ENCODE measurements around the gene MPDZ.

Gene MPDZ

DNA sequence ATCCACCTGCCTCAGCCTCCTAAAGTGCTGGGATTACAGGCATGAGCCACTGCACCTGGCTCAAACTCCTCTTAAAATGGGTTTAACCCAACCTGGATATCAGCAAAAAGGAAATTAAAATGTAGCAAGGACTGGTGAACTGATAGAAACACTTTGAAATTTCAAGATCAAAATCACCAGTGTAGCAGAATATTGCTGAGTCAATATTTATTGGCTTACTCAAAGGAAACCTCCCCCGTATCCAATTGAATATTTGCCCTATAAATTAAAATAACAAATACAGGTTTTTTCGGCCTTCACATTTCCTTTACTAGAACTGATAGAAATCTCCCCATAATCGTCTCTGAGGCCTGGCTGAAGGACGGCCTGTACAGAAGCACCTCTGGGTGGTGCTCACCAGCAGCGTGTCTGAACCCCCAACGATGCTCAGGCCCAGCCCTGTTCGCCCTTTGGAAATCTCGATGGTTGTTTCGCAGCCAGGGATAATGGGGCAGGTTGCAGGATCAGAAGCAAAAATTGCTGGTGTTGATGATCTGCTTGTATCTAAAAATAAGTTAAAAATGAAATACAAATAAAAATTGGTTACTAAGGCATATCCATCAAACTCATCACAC, 156.6 kb downstream of the MPDZ start:
- no peak for DNase-seq
- CTCF ChIA-PET, result no interaction called here
- H3K27me3 Mint-ChIP-seq, result no peaks in the 10 kb centered on the region
- no peaks in the 10 kb centered on the region for H3K4me1 Mint-ChIP-seq
- H3K4me3 Mint-ChIP-seq, result no peak overlapping the region
- no peak overlapping the region for H3K27ac Mint-ChIP-seq
- no peaks in the 10 kb centered on the region for H3K36me3 Mint-ChIP-seq
- peaks cover 6% of the 10 kb centered on the region for H3K9me3 Mint-ChIP-seq

GRCh38 chr9:13118313-13118712, 161.2 kb downstream of the MPDZ start:
- H3K9me3 Mint-ChIP-seq, result peaks cover 4% of the 10 kb centered on the region
- no peaks in the 10 kb centered on the region for H3K4me1 Mint-ChIP-seq
- no peak overlapping the region for H3K27ac Mint-ChIP-seq
- H3K27me3 Mint-ChIP-seq, result no peaks in the 10 kb centered on the region
- H3K4me3 Mint-ChIP-seq, result no peak overlapping the region
- no peaks in the 10 kb centered on the region for H3K36me3 Mint-ChIP-seq
- DNase-seq, result no peak
- CTCF ChIA-PET, result no interaction called here

DNA sequence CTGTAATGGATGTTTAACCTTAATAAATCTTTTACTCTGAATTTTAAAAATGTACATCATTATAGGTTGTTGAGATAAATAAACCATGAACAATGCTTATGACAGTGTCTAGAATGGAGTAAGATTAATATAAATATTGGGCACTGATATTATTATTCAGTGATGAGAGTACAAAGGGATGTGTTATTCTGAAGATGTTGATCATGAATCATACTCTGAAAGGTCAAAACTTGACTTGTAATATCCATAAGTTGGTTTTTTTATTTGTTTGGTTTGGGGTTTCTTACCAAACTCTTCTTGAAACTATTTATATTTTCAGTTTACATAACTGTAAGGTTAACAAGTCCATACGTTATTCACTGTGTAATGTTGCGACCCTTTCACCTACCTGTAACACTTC, 163.2 kb downstream of the MPDZ start:
- Mint-ChIP-seq H3K9me3 (no peaks in the 10 kb centered on the region), H3K36me3 (no peaks in the 10 kb centered on the region), H3K27ac (no peak overlapping the region), H3K27me3 (no peaks in the 10 kb centered on the region), H3K4me1 (no peaks in the 10 kb centered on the region), H3K4me3 (no peak overlapping the region)
- CTCF ChIA-PET, result no interaction called here
- DNase-seq, result no peak

DNA sequence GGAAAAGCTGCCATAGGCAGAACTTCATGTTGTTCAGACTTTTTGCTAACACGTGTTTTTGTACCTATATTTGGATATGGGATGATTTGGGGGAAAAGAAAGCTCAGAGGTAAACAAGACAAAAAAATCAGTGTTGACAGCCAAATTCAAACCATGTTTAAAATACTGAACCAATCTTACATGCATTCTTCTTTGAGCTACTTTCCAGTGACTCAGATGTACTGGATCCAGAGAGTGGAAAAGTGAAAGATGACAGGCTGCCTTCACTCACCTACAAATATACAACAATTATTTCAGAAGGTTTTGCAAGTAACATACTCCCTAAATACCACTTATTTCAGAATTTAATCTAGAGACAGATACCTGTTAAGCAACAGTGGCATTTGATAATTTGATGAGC, 165.7 kb downstream of the MPDZ start:
- no peak for DNase-seq
- no peak overlapping the region for H3K4me3 Mint-ChIP-seq
- H3K9me3 Mint-ChIP-seq, result peaks cover 3% of the 10 kb centered on the region
- H3K36me3 Mint-ChIP-seq, result no peaks in the 10 kb centered on the region
- H3K4me1 Mint-ChIP-seq, result no peaks in the 10 kb centered on the region
- no peak overlapping the region for H3K27ac Mint-ChIP-seq
- CTCF ChIA-PET, result no interaction called here
- H3K27me3 Mint-ChIP-seq, result no peaks in the 10 kb centered on the region

GRCh38 chr9:13113216-13113615, 166.3 kb downstream of the MPDZ start:
- Mint-ChIP-seq H3K4me1 (no peaks in the 10 kb centered on the region), H3K27me3 (no peaks in the 10 kb centered on the region), H3K27ac (no peak overlapping the region), H3K36me3 (no peaks in the 10 kb centered on the region), H3K9me3 (peaks cover 3% of the 10 kb centered on the region), H3K4me3 (no peak overlapping the region)
- DNase-seq, result no peak
- CTCF ChIA-PET, result no interaction called here

- Mint-ChIP-seq H3K4me3 (no peak overlapping the region), H3K27ac (no peak overlapping the region), H3K9me3 (peaks cover 5% of the 10 kb centered on the region), H3K27me3 (no peaks in the 10 kb centered on the region), H3K4me1 (no peaks in the 10 kb centered on the region), H3K36me3 (no peaks in the 10 kb centered on the region)
- CTCF ChIA-PET, result no interaction called here
- no peak for DNase-seq
These were observed 167.7 kb downstream of the MPDZ start for GRCh38 chr9:13111778-13112177.

DNA sequence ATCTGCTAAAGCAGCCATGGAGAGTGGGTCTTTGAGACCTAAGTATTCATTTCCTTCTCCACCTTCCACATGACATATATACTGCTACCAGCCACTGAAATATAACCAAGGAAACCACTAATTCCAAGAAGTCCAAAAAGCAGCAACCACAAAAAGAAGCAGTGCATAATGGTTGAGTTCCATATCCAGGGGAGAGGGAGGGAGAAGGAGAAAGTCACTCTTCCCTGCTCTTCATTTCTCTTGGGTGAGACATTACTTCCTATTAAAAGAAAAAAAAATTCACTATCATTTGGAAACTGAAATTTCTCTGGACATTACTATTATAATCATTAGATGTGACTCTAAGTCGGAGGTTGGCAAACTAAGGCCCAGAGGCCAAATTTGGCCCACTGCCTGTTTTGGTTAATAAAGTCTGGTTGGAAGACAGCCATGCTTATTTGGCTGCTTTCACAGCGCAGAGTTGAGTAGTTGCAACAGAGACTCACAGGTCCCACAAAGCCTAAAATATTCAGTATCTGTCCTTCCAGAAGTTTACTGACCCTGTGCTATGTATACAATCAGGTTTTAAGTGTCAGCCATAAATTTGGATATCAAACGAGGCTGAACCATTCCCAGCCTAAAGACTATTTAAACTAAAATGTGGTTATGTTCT, 168.6 kb downstream of the MPDZ start:
- CTCF ChIA-PET, result no interaction called here
- Mint-ChIP-seq H3K27me3 (no peaks in the 10 kb centered on the region), H3K9me3 (peaks cover 5% of the 10 kb centered on the region), H3K36me3 (no peaks in the 10 kb centered on the region), H3K27ac (no peak overlapping the region), H3K4me3 (no peak overlapping the region), H3K4me1 (no peaks in the 10 kb centered on the region)
- DNase-seq, result no peak

DNA sequence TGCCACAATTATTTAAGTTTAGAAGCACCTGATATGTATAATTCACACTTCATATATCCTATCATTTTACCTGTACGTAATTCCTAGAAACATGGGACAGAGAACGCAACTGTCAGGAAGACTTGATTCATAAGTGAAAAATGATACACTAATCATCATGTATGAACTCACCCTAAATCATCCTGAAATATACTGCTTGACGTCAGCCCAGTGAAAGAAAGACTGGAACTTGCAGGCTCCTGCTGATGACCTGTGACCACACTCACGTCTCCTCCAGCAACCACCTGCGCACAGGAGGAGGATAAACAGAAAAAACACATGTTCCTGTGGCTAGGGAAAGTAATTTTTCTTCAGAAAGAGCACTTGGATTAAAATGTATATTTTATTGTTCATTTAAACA, 169.7 kb downstream of the MPDZ start:
- Mint-ChIP-seq H3K27me3 (no peaks in the 10 kb centered on the region), H3K4me3 (no peak overlapping the region), H3K4me1 (no peaks in the 10 kb centered on the region), H3K36me3 (no peaks in the 10 kb centered on the region), H3K9me3 (peaks cover 5% of the 10 kb centered on the region), H3K27ac (no peak overlapping the region)
- CTCF ChIA-PET, result no interaction called here
- DNase-seq, result no peak

GRCh38 chr9:13107008-13107407, 172.5 kb downstream of the MPDZ start:
- no peak for DNase-seq
- H3K4me3 Mint-ChIP-seq, result no peak overlapping the region
- H3K9me3 Mint-ChIP-seq, result peaks cover 5% of the 10 kb centered on the region
- no peaks in the 10 kb centered on the region for H3K27me3 Mint-ChIP-seq
- CTCF ChIA-PET, result no interaction called here
- no peaks in the 10 kb centered on the region for H3K36me3 Mint-ChIP-seq
- no peaks in the 10 kb centered on the region for H3K4me1 Mint-ChIP-seq
- no peak overlapping the region for H3K27ac Mint-ChIP-seq

GRCh38 chr9:13100914-13101572, 178.4 kb downstream of the MPDZ start:
- no peaks in the 10 kb centered on the region for H3K9me3 Mint-ChIP-seq
- no peak overlapping the region for H3K4me3 Mint-ChIP-seq
- no peaks in the 10 kb centered on the region for H3K36me3 Mint-ChIP-seq
- no peak for DNase-seq
- no peaks in the 10 kb centered on the region for H3K4me1 Mint-ChIP-seq
- H3K27ac Mint-ChIP-seq, result no peak overlapping the region
- CTCF ChIA-PET, result no interaction called here
- H3K27me3 Mint-ChIP-seq, result no peaks in the 10 kb centered on the region

DNA sequence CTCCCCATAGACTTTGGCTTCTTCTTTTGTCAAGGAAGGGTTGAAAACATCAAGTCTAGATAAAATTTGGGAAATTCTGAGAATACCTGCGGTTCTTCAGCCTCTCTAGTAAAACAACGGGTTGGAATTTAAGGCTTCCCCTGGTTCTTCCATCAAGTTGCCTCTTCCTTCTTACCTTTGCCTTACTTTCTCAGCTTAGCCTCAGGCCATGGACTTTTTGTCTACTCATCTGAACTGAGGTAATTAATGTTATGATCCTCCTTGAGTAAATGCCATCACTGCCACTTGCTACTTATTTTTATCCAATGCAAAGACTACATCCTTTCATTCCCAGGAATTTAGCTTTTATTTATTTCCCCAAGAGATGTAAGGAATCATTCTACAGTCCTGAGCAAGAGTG, 184.4 kb downstream of the MPDZ start:
- Mint-ChIP-seq H3K27ac (no peak overlapping the region), H3K9me3 (no peaks in the 10 kb centered on the region), H3K4me3 (no peak overlapping the region), H3K27me3 (no peaks in the 10 kb centered on the region), H3K4me1 (no peaks in the 10 kb centered on the region), H3K36me3 (no peaks in the 10 kb centered on the region)
- no peak for DNase-seq
- CTCF ChIA-PET, result no interaction called here

DNA sequence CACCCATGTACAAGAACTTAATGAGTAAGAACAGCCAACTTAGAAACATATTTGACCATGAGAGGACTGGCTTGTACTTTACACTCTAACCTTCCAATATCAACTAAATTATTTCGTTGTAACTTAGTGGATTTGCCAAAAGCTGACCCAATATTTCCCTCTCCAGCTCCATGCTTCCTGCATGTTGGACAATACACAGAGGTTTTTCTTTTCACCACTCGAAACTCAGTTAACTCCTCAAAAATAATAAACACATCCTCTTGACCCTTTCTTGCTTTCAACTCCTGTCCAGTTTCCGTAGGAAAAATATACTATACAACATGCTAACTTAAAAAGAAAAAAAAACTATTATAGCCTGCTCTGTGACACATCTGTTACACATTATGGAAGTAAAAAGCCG, 188.9 kb downstream of the MPDZ start:
- no peaks in the 10 kb centered on the region for H3K4me1 Mint-ChIP-seq
- H3K9me3 Mint-ChIP-seq, result no peaks in the 10 kb centered on the region
- H3K36me3 Mint-ChIP-seq, result no peaks in the 10 kb centered on the region
- H3K27ac Mint-ChIP-seq, result no peak overlapping the region
- DNase-seq, result no peak
- no peaks in the 10 kb centered on the region for H3K27me3 Mint-ChIP-seq
- no peak overlapping the region for H3K4me3 Mint-ChIP-seq
- CTCF ChIA-PET, result no interaction called here

DNA sequence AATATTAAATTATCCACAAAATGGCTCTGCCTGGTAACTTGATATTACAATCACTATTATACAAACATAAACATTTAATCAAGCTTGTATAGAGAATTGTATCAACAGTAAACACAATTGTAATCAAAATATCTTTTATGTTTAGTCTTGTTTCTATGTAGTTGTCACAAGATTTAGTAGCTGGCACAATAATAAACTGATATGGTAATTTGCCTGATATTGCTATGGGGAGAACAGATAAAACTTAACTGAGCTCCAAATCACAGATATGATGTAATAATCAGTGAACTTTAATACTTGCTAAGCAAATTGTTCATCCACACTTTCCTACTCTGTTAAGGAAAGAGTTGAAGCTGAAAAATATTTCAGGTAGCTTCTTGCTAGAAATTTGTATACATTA, 189.8 kb downstream of the MPDZ start:
- H3K4me1 Mint-ChIP-seq, result no peaks in the 10 kb centered on the region
- H3K9me3 Mint-ChIP-seq, result no peaks in the 10 kb centered on the region
- no peaks in the 10 kb centered on the region for H3K27me3 Mint-ChIP-seq
- no peak overlapping the region for H3K4me3 Mint-ChIP-seq
- H3K27ac Mint-ChIP-seq, result no peak overlapping the region
- CTCF ChIA-PET, result interaction anchor here (0.6 to 1.5 kb wide), 3 partner anchors 35 to 784 kb away, joined by 3 to 4 read pairs (median 3); no protein-coding TSS in a partner anchor
- no peak for DNase-seq
- no peaks in the 10 kb centered on the region for H3K36me3 Mint-ChIP-seq

DNA sequence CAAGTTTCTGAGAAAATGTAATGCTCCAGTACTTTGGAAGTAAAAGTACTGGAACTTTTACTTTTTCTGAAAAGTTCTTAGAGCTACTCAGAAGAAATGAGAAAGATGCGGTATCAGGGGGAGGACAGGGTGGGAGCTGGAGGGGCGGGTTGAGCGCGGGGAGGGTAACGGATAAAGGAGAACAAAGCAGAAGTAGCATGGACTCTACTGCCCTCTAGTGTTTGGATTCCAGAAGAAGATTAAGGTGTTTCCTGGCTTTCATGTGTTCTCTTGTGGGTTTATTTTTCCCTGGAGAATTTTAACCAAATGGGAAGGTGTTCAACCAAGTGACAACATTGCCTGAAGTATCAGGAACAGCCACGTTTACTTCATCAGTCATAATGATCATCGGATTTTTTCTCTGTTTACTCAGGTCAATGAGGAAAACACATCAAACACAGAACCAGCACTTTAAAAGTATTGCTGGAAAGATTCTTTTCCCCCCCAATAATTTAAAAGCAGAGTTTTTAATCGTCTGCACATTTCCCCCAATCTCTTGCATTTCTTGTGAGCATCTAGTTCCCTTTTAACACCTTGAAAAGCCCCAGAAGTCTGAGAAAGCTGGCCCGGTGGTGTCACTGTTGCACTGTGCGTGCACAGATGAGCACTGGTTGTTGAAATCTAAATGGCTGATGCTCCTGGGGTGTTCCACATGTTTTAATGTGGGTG, 190.6 kb downstream of the MPDZ start:
- H3K27me3 Mint-ChIP-seq, result no peaks in the 10 kb centered on the region
- no peak overlapping the region for H3K4me3 Mint-ChIP-seq
- DNase-seq, result no peak
- H3K4me1 Mint-ChIP-seq, result no peaks in the 10 kb centered on the region
- no peak overlapping the region for H3K27ac Mint-ChIP-seq
- H3K9me3 Mint-ChIP-seq, result no peaks in the 10 kb centered on the region
- CTCF ChIA-PET, result interaction anchor here (0.6 to 1.5 kb wide), 5 partner anchors 11 to 785 kb away, joined by 3 to 4 read pairs (median 3); no protein-coding TSS in a partner anchor
- H3K36me3 Mint-ChIP-seq, result no peaks in the 10 kb centered on the region

Data from activated naive CD4-positive, alpha-beta T cell treated with anti-CD3 and anti-CD28 coated beads, Interleukin-2, amount 10 ng/mL, durations not matched to agents 7 days and 5 days (primary cell).